Measurements from ENCODE around the gene BBC3.

The BBC3 gene

DNA sequence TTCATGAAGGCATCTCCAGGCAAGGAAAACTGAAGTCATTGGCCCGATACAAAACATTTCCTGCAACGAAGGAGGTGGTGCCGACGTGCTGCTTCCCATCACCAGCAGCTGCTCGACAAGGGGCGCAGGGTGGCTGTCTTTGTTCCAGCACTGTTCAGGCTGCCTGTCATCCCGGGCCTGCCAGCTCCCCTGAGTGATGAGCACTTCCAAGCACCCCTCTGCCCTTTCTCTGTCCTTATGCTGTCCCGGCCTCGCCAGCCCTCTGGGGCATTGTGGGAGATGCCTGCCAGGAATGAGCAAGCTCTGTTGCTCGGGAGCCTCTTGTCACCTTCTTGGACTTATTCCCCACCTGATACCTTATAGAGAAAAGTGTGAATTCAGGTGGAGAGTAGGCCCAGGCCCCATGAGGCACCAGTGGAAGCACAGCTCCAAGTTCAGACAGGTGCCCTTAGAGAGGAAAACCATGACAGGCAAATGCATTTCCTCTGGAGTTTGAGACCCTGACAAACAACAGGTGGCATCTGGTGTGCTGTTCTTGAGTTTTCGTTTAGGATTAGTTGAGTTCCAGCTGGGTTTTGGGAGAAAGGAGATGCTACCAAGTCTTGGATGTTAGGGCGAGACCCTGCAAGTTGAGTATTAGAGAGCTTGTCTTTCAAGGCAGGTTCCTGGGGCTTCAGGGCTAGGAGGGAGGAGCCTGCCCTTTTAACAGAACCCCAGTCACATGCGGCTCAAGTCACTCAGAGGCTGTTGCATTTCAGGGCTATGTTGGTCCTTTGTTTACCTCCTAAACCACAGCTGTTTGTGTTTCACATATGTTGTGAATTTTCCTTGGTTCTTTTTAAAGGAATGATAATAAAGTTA is 21.4 kb downstream of the BBC3 start:
- Histone ChIP-seq H3K27ac (ENCODE audit: low read length) (no peak overlapping the region), H3K4me3 (ENCODE audit: low read length) (no peak overlapping the region), H3K36me3 (ENCODE audit: insufficient read depth, low read depth, low read length) (peaks cover 71% of the 10 kb centered on the region), H3K27me3 (ENCODE audit: insufficient read depth, low read length) (no peaks in the 10 kb centered on the region), H3K9me3 (ENCODE audit: insufficient read depth, low read depth, low read length) (no peaks in the 10 kb centered on the region), H3K9ac (ENCODE audit: low read depth, low read length) (no peak overlapping the region; the same call in 1 of the 2 replicates), H3K4me1 (ENCODE audit: insufficient read depth, low read length) (peaks cover 13% of the 10 kb centered on the region)

DNA sequence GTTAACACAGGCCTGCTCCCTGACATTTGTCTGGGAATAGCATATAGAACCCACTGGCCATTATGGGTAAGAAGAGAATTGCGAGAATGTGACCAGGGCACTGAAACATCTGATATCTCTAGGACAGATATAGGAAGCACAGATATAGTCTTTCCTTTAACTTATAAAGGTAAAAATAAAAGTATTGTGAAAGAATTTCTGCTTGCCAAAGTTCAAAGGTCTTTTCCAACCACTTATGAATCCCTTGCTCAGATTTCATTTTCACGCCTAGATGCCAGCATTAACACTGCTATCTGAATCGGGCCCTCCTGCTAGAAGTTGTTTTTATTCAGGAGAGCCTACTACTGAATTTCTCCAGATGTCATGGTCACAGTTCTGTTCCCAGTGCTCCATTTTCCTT is 27.7 kb downstream of the BBC3 start:
- Histone ChIP-seq H3K36me3 (ENCODE audit: insufficient read depth, low read depth, low read length) (peaks cover 88% of the 10 kb centered on the region), H3K27me3 (ENCODE audit: insufficient read depth, low read length) (no peaks in the 10 kb centered on the region), H3K9me3 (ENCODE audit: insufficient read depth, low read depth, low read length) (no peaks in the 10 kb centered on the region), H3K9ac (ENCODE audit: low read depth, low read length) (no peak overlapping the region), H3K27ac (ENCODE audit: low read length) (no peak overlapping the region), H3K4me3 (ENCODE audit: low read length) (no peak overlapping the region), H3K4me1 (ENCODE audit: insufficient read depth, low read length) (no peaks in the 10 kb centered on the region)

DNA sequence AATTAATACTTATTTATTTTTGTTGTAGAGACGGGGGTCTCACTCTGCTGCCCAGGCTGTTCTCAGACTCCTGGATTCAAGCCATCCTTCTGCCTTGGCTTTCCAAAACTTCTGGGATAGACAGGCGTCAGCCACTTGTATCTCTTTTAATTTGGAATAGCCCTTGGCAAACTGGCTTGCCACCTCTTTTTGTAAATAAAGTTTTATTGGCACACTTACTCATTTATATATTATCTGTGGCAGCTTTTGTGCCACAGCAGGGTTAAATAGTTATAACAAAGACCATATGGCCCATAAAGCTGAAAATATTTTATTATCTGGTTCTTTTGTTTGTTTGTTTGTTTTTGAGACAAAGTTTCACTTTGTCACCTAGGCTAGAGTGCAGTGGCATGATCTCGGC is 30.5 kb downstream of the BBC3 start:
- H3K27ac ChIP-seq (ENCODE audit: low read length) = no peak overlapping the region
- peaks cover 81% of the 10 kb centered on the region for H3K36me3 ChIP-seq (ENCODE audit: insufficient read depth, low read depth, low read length)

DNA sequence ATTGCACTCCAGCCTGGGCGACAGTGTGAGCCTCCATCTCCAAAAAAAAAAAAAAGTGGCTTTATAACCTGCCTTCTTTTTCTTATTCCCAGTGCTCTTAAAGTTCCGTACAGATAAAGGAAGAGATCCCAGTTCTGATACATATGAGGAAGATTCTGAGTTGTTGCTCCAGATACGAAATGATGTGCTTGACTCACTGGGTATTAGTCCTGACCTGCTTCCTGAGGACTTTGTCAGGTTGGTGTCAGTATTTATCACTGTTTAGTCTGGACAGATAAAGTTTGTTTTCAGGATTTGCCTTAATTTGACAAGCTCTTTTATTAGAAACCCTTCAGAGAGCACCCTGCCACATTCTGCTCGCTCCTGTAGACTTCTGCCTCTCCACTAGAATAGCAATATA is 33.9 kb downstream of the BBC3 start:
- Histone ChIP-seq H3K9me3 (ENCODE audit: insufficient read depth, low read depth, low read length) (no peaks in the 10 kb centered on the region), H3K9ac (ENCODE audit: low read depth, low read length) (no peak overlapping the region), H3K36me3 (ENCODE audit: insufficient read depth, low read depth, low read length) (peaks cover 60% of the 10 kb centered on the region), H3K27me3 (ENCODE audit: insufficient read depth, low read length) (no peaks in the 10 kb centered on the region), H3K27ac (ENCODE audit: low read length) (no peak overlapping the region), H3K4me1 (ENCODE audit: insufficient read depth, low read length) (no peaks in the 10 kb centered on the region), H3K4me3 (ENCODE audit: low read length) (no peak overlapping the region)

More for the DNA sequence above, 30.5 kb downstream of the BBC3 start:
- Histone ChIP-seq H3K4me3 (ENCODE audit: low read length) (no peak overlapping the region), H3K27me3 (ENCODE audit: insufficient read depth, low read length) (no peaks in the 10 kb centered on the region), H3K9me3 (ENCODE audit: insufficient read depth, low read depth, low read length) (no peaks in the 10 kb centered on the region), H3K4me1 (ENCODE audit: insufficient read depth, low read length) (no peaks in the 10 kb centered on the region), H3K9ac (ENCODE audit: low read depth, low read length) (no peak overlapping the region)

DNA sequence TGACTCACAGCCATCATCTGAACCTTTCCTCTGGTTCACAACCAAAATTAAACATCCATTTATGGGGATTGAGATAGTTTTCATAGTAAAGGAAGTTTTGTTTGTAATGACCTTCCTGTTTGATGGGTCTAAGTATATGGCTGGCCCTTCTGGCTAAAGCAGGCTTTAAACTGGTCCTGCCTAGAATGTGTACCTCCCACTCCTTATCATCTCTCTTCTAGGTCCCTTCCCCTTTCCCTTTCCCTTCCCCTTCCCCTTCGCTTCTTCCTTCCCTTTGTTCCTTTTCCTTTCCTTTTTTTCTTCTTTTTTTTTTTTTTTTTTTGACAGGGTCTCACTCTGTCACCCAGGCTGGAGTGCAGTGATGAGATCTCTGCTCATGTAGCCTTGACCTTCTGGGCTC is 35.6 kb downstream of the BBC3 start:
- H3K36me3 ChIP-seq (ENCODE audit: insufficient read depth, low read depth, low read length) = peaks cover 60% of the 10 kb centered on the region
- no peak overlapping the region for H3K27ac ChIP-seq (ENCODE audit: low read length)
- H3K4me1 ChIP-seq (ENCODE audit: insufficient read depth, low read length) = no peaks in the 10 kb centered on the region
- H3K9me3 ChIP-seq (ENCODE audit: insufficient read depth, low read depth, low read length) = no peaks in the 10 kb centered on the region
- H3K9ac ChIP-seq (ENCODE audit: low read depth, low read length) = no peak overlapping the region
- no peak overlapping the region for H3K4me3 ChIP-seq (ENCODE audit: low read length)
- no peaks in the 10 kb centered on the region for H3K27me3 ChIP-seq (ENCODE audit: insufficient read depth, low read length)

DNA sequence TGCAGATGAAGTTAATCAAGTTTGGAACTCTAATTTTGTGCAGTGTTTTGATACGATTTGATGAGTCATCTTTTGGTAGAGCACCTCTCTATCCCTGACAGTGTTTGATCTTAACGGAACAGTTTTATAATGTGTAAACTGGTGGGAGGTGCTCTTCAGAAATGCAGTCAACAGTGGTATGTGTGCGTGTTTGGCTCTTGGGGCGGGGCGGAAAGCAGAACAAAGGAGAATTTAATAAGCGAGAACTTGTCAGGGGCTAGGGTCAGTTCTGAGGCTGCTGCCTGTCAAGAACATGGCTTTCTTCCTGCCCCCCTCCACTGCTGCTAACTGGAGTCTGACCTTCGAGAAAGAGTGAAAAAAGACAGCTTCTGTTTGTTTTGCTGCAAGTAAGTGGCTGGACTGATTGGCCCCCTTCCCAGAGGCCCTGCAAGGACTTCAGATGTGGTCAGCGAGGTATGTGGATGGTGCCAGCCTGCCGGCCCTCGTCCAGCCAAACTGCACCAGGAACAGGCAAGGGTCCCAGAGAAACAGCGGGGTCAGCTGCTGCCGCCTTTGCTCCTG is 40.8 kb downstream of the BBC3 start:
- peaks cover 65% of the 10 kb centered on the region for H3K36me3 ChIP-seq (ENCODE audit: insufficient read depth, low read depth, low read length)
- H3K9ac ChIP-seq (ENCODE audit: low read depth, low read length) = no peak overlapping the region
- no peaks in the 10 kb centered on the region for H3K27me3 ChIP-seq (ENCODE audit: insufficient read depth, low read length)
- peaks cover 3% of the 10 kb centered on the region; the same call in 1 of the 2 replicates for H3K4me1 ChIP-seq (ENCODE audit: insufficient read depth, low read length)
- H3K9me3 ChIP-seq (ENCODE audit: insufficient read depth, low read depth, low read length) = no peaks in the 10 kb centered on the region
- no peak overlapping the region for H3K27ac ChIP-seq (ENCODE audit: low read length)
- H3K4me3 ChIP-seq (ENCODE audit: low read length) = no peak overlapping the region

DNA sequence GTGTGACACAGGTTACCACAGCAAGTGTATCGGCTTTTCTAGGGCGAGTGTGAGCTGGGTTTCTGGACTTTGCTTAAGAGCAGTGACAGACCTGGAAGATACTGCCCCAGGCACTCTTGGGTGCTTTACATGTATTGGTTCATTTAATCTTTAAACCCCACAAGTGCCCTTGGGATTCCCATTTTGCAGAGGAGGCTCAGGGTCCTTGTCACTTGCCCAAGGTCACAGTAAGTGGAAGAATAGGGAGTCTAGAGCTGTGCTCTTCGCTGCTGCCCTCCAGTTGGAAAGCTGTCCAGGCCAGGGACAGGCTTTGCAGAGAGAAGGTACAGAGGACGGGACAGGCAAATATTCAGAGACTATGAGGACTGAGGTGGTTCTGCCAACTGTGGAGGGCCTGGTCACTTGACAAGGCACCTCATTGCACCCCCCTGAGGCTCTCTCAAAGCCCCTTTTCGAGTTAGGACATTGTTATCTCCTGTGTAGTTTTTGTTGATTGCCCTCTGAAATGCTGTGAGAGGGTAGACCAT is 42.4 kb downstream of the BBC3 start:
- Histone ChIP-seq H3K27me3 (ENCODE audit: insufficient read depth, low read length) (no peaks in the 10 kb centered on the region), H3K4me3 (ENCODE audit: low read length) (no peak overlapping the region), H3K36me3 (ENCODE audit: insufficient read depth, low read depth, low read length) (peaks cover 72% of the 10 kb centered on the region), H3K9me3 (ENCODE audit: insufficient read depth, low read depth, low read length) (no peaks in the 10 kb centered on the region), H3K4me1 (ENCODE audit: insufficient read depth, low read length) (peaks cover 3% of the 10 kb centered on the region; the same call in 1 of the 2 replicates), H3K27ac (ENCODE audit: low read length) (no peak overlapping the region), H3K9ac (ENCODE audit: low read depth, low read length) (no peak overlapping the region; the same call in 1 of the 2 replicates)

DNA sequence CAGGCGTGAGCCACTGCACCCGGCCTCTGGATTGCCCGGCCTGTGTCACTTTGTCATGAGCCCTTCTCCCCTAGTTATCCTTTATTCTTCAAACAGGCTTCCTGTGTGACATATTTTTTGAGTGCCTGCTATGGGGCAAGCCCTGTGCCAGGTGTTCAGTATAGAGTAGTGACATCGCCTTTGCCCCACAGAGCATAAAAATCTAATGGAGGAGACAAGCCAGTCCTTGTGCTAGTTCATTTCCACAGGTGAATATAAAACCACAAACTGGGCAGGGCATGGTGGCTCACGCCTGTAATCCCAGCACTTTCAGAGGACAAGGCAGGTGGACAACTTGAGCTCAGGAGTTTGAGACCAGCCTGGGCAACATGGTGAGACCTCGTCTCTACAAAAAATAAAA is 43.2 kb downstream of the BBC3 start:
- Histone ChIP-seq H3K4me3 (ENCODE audit: low read length) (no peak overlapping the region), H3K4me1 (ENCODE audit: insufficient read depth, low read length) (peaks cover 3% of the 10 kb centered on the region; the same call in 1 of the 2 replicates), H3K27ac (ENCODE audit: low read length) (no peak overlapping the region), H3K9ac (ENCODE audit: low read depth, low read length) (no peak overlapping the region), H3K36me3 (ENCODE audit: insufficient read depth, low read depth, low read length) (peaks cover 78% of the 10 kb centered on the region), H3K9me3 (ENCODE audit: insufficient read depth, low read depth, low read length) (no peaks in the 10 kb centered on the region), H3K27me3 (ENCODE audit: insufficient read depth, low read length) (no peaks in the 10 kb centered on the region)

DNA sequence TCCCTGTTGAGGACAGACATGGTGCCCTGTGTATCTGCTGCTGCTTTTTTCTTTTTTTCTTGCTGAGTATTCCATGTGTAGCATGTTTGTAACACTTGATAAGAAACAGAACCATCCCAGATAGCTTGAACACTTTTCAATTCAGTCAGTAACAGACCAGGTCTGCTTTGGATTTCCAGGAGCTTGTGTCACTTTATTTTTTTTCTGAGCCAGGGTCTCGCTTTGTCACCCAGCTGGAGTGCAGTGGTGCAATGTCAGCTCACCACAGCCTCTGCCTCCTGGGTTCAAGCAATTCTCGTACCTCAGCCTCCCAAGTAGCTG is 43.7 kb downstream of the BBC3 start:
- Histone ChIP-seq H3K36me3 (ENCODE audit: insufficient read depth, low read depth, low read length) (peaks cover 83% of the 10 kb centered on the region), H3K4me1 (ENCODE audit: insufficient read depth, low read length) (peaks cover 3% of the 10 kb centered on the region; the same call in 1 of the 2 replicates), H3K9me3 (ENCODE audit: insufficient read depth, low read depth, low read length) (no peaks in the 10 kb centered on the region), H3K27me3 (ENCODE audit: insufficient read depth, low read length) (no peaks in the 10 kb centered on the region), H3K4me3 (ENCODE audit: low read length) (no peak overlapping the region), H3K9ac (ENCODE audit: low read depth, low read length) (no peak overlapping the region), H3K27ac (ENCODE audit: low read length) (no peak overlapping the region)

DNA sequence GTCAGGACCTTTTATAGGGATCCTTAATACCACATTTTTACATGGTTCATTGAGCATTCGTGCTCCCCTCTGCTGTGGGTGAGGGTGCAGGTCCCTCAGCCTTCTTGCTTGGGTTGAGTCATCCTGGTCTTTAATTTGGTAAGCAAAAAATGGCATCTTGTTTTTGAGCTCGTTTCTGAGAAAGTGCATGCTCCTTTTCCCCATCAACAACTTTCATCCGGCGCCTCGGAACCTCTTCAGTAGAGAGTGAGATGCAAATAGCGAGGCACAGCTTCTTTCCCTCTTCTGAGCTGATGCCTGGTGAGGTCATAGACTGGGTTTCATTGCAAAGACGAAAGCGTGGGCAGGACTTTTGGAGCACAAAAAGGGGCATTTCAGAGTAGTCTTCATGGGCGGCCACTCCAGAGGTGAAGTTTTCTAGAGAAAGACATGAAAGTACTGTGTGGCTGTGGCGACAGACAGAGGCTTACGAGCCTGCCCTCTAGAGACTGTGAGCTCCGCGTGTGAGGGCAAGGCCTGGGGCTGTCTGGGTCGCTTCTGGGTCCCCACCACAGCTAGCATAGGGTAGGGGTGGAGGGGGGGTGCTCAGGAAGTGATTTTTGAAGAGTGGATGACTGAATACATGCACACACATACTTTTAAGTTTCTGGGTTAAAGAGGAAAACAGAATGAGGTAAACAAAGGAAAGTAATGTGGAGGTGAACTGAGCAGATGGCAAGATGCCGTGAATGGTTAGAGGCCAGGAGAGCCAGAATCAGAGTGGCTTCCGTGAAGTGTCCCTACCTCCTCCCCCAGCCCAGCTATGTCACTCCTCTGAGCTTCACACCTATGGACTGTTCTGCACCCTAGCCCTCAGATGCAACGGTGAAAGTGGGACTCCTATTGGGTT is 44.3 kb downstream of the BBC3 start:
- Histone ChIP-seq H3K36me3 (ENCODE audit: insufficient read depth, low read depth, low read length) (peaks cover 89% of the 10 kb centered on the region), H3K27me3 (ENCODE audit: insufficient read depth, low read length) (no peaks in the 10 kb centered on the region), H3K9ac (ENCODE audit: low read depth, low read length) (no peak overlapping the region), H3K27ac (ENCODE audit: low read length) (no peak overlapping the region), H3K4me1 (ENCODE audit: insufficient read depth, low read length) (peaks cover 3% of the 10 kb centered on the region; the same call in 1 of the 2 replicates), H3K4me3 (ENCODE audit: low read length) (no peak overlapping the region), H3K9me3 (ENCODE audit: insufficient read depth, low read depth, low read length) (no peaks in the 10 kb centered on the region)

DNA sequence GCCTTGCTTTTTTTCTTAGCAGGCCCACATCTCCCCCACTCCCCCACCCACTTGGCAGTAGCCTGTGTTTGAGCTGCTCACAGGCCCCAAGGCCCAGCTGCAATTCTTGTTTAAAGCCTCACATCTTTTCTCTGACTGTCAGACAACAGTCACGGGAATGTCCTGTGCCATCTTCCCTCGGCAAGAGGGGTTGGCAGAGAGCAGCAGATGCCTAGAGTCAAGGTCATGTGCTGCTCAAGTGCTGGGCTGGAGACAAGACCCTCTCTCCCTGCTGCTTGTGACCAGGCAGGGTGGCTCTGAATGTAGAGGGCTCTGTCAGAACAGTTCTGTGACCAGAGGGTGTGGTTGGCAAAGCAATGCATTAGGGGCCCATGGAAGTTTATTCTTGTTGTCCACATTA is 47.4 kb downstream of the BBC3 start:
- Histone ChIP-seq H3K4me3 (ENCODE audit: low read length) (no peak overlapping the region), H3K27ac (ENCODE audit: low read length) (no peak overlapping the region), H3K36me3 (ENCODE audit: insufficient read depth, low read depth, low read length) (peaks cover 82% of the 10 kb centered on the region), H3K4me1 (ENCODE audit: insufficient read depth, low read length) (peaks cover 3% of the 10 kb centered on the region; the same call in 1 of the 2 replicates), H3K9me3 (ENCODE audit: insufficient read depth, low read depth, low read length) (no peaks in the 10 kb centered on the region), H3K9ac (ENCODE audit: low read depth, low read length) (no peak overlapping the region), H3K27me3 (ENCODE audit: insufficient read depth, low read length) (no peaks in the 10 kb centered on the region)

Data from iPS-20b (cell line).